Measurements from ENCODE around the gene PROK2. TPM values are rescaled to one million over a fixed set of nuclear protein-coding genes. Genes with fewer than 3 reads are reported as not detected.
A peak's percentile ranks its signal among the peaks of the same experiment; 100 is the strongest.

Gene PROK2
- total RNA-seq, 1 donor from 2014 or later = 0.14 TPM

DNA sequence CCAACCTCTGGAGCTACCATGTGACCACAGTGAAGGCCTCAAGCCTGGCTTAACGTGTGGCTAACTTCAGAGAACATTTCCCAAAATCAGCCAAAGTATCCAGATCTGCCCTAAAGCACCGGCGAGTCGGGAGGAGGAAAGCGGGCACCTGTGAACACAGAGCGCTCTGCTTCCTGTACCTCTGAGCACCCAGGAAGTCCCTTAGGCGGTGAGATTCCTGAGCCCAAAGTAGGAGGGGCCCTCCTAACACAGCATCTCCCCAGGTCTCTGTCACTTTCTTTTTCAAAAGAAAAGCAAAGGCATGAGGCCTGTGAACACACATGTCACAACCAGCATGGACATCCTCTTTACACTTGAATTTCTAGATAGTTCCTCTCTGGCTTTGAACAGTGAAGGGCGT is 58.8 kb downstream of the PROK2 start:
- H3K4me1 ChIP-seq = peaks cover 36% of the 10 kb centered on the region
- TF ChIP-seq CTCF (IDR thresholded peaks at IDR 0.05; ENCODE audit: borderline replicate concordance) = no peak
- DNase-seq = no peak
- H3K27me3 ChIP-seq (ENCODE audit: low read depth) = no peaks in the 10 kb centered on the region
- no peaks in the 10 kb centered on the region for H3K36me3 ChIP-seq
- H3K27ac ChIP-seq (replicated peaks) = no peak overlapping the region
- H3K9me3 ChIP-seq (replicated peaks) = no peaks in the 10 kb centered on the region
- intact Hi-C loops (cut with micrococcal nuclease) = no loop called here
- peak overlapping the region; percentile 74 for H3K4me3 ChIP-seq

DNA sequence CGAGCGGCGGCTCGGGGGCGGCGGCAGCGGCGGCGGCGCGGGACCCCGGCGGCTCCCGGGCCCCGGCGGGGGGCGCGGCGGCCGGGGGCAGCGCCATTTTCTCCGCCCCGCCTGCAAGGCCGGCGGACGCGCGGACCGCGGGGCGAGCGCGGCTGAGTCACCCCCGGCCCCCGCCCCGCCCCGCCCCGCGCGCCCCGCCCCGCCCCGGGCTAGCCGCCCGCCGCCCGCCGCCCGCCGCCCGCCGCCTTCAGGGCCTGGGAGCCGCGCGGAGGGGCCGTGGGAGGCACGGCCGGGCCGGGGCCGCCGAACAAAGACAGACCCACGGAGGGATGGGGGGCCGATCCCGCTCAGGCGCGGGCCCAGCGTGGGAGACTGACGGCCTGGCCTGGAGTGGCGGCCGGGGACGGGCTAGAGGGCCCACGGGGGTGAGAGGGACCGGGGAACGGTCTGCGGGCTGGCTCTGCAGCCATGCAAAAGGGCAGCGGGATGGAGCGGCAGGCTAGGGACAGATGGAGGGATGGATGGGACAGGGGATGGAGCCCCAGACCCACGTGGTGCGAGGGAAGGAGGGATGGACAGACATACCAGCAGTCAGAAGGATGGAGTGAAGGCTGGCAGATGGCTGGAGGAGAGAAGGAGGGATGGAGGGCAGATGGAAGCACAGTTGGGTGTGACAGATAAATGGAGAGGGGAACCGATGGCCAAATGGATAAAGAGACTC is 59.5 kb downstream of the PROK2 start, which contains the start of gene EIF4E3:
TSS of gene EIF4E3 (minus strand) at position 132 of the 721 bp plus-strand sequence. CDS start at position 97, 35 bp downstream.
- Histone ChIP-seq H3K36me3 (no peaks in the 10 kb centered on the region), H3K27ac (replicated peaks) (peak within 1 kb of the TSS; percentile 87), H3K4me1 (peaks cover 36% of the 10 kb centered on the region), H3K9me3 (replicated peaks) (no peaks in the 10 kb centered on the region), H3K27me3 (ENCODE audit: low read depth) (no peaks in the 10 kb centered on the region), H3K4me3 (peak within 1 kb of the TSS; percentile 74)
- TF ChIP-seq CTCF (IDR thresholded peaks at IDR 0.05; ENCODE audit: borderline replicate concordance) = no peak
- peak; percentile 26 for DNase-seq
- intact Hi-C loops (cut with micrococcal nuclease) = no loop called here

DNA sequence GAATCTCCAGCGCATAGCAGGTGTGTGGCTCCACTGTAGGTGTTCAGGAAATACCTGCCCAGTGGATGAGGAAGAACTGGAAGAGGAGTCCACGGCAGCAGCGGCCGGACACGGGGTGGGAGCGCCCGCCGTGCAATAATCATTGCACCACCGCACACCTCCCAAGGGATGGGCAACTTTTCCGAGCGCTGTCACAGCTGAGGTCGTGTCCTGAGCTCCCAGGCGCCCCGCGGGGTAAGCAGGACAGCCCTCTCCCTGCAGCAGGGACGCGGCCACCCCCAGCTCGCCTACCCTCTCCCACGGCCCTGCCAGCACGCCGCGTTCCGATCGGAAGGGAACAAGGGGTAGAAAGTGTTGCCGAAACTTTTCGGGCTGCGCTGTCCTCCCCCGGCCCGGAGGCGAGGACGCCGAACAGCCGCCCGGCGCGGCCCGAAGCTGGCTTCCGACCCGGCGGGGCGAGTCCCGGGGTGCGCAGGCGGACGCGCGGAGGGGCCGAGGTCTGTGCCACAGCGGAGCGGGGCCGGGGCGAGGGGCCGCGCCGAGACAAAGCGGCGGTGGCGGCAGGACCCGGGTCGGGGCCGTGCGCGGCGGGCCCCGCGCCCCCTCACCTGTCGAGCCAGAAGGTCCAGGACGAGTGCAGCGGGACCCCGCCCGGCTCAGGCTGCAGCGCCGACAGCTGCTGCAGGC is 60.2 kb downstream of the PROK2 start:
- Histone ChIP-seq H3K36me3 (no peaks in the 10 kb centered on the region), H3K4me3 (peak overlapping the region; percentile 74), H3K27ac (replicated peaks) (peak overlapping the region; percentile 87), H3K27me3 (ENCODE audit: low read depth) (no peaks in the 10 kb centered on the region), H3K9me3 (replicated peaks) (no peaks in the 10 kb centered on the region), H3K4me1 (peaks cover 32% of the 10 kb centered on the region)
- peak; percentile 55 for DNase-seq
- no peak for TF ChIP-seq CTCF (IDR thresholded peaks at IDR 0.05; ENCODE audit: borderline replicate concordance)
- intact Hi-C loops (cut with micrococcal nuclease) = no loop called here

DNA sequence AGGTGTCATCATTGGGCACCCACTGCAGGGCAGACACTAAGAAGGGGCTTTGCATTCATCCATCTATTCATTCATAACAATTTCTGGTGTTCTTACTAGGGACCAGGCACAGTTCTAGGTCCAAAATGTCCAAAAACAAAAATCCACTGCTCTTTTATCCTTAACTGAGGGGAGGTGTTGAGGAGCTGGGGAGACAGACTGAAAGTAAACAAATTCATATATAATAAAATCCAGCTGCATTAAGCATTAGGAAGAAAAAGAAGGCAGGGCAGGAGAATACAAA is 60.8 kb downstream of the PROK2 start:
- H3K36me3 ChIP-seq = no peaks in the 10 kb centered on the region
- DNase-seq = no peak
- no peaks in the 10 kb centered on the region for H3K9me3 ChIP-seq (replicated peaks)
- peak overlapping the region; percentile 74 for H3K4me3 ChIP-seq
- H3K4me1 ChIP-seq = peaks cover 26% of the 10 kb centered on the region
- H3K27ac ChIP-seq (replicated peaks) = peak overlapping the region; percentile 87
- H3K27me3 ChIP-seq (ENCODE audit: low read depth) = no peaks in the 10 kb centered on the region
- intact Hi-C loops (cut with micrococcal nuclease) = no loop called here
- TF ChIP-seq CTCF (IDR thresholded peaks at IDR 0.05; ENCODE audit: borderline replicate concordance) = no peak

GRCh38 chr3:71723452-71724170 is 61.3 kb downstream of the PROK2 start:
- H3K27me3 ChIP-seq (ENCODE audit: low read depth) = no peaks in the 10 kb centered on the region
- no peak for DNase-seq
- H3K36me3 ChIP-seq = no peaks in the 10 kb centered on the region
- no peaks in the 10 kb centered on the region for H3K9me3 ChIP-seq (replicated peaks)
- H3K4me1 ChIP-seq = peaks cover 26% of the 10 kb centered on the region
- no peak for TF ChIP-seq CTCF (IDR thresholded peaks at IDR 0.05; ENCODE audit: borderline replicate concordance)
- intact Hi-C loops (cut with micrococcal nuclease) = no loop called here
- no peak overlapping the region for H3K27ac ChIP-seq (replicated peaks)
- H3K4me3 ChIP-seq = peak overlapping the region; percentile 74

All from left ventricle myocardium inferior (tissue), 1 donor.